Transverse colon (tissue), 4 donors: ENCODE measurements around the gene MAP4K1. TPM values are rescaled to one million over a fixed set of nuclear protein-coding genes. Genes with fewer than 3 reads are reported as not detected.

ENCODE experiments used
- DNase-seq: peaks from one replicate; pipeline ENCODE4 v3.0.0-alpha.2; 2019
- H3K27ac ChIP-seq, 4 donors: fragments of 200-600 bp; sonication (generic); 2 replicates each; pipeline ENCODE4 v1.5.1; 2016 to 2018; ENCODE audit warnings: inconsistent platforms in 4 of 4
- H3K27me3 ChIP-seq: fragments of 200-600 bp; sonication (generic); 2 replicates; pipeline ENCODE4 v1.5.1; 2017; ENCODE audit warnings: inconsistent platforms
- H3K36me3 ChIP-seq, 4 donors: fragments of 200-600 bp; sonication (generic); 2 replicates each; pipeline ENCODE4 v1.5.1; 2017 to 2019; ENCODE audit warnings: inconsistent platforms in 4 of 4
- H3K4me1 ChIP-seq, 4 donors: fragments of 200-600 bp; sonication (generic); 2 replicates each; pipeline ENCODE4 v1.5.1; 2017 to 2020; ENCODE audit warnings: inconsistent platforms in 4 of 4
- H3K4me3 ChIP-seq, 4 donors: fragments of 200-600 bp; sonication (generic); 1 replicate in 1 of 4; 2 replicates in 3 of 4; pipeline versions ENCODE4 v1.5.1 to v1.6.1; 2017 to 2019; ENCODE audit warnings: inconsistent platforms in 4 of 4
- H3K9me3 ChIP-seq, 2 donors: fragments of 200-600 bp; sonication (generic); 2 replicates each; pipeline ENCODE4 v1.5.1; 2017 to 2019; ENCODE audit warnings: inconsistent platforms in 2 of 2
- EP300 ChIP-seq: sonication (generic); formaldehyde crosslinking; IDR thresholded peaks from one replicate; pipeline ENCODE4 v1.6.1; 2017; ENCODE audit warnings: antibody characterized with exemption, low read depth
- POLR2A ChIP-seq: fragments of 450-650 bp; IDR thresholded peaks from one replicate; pipeline ENCODE4 v1.6.1; 2016; ENCODE audit warnings: antibody characterized with exemption, mild to moderate bottlenecking, moderate library complexity
- POLR2AphosphoS5 ChIP-seq, 3 donors: sonication (generic); formaldehyde crosslinking; IDR thresholded peaks; one replicate each; pipeline ENCODE4 v1.6.1; 2016; ENCODE audit warnings: antibody characterized with exemption in 3 of 3
- WGBS, 2 donors: methylation state at CpG; one replicate each; pipeline ENCODE4 v1.1.5; 2018; ENCODE audit warnings: low coverage in 1 of 2; 5-methylcytosine and 5-hydroxymethylcytosine counted together
- in situ Hi-C, 4 donors: fragments of 200-750 bp; cut with MboI; loops; one replicate each; pipeline versions ENCODE4 v1.15.0 to v1.15.1; 2017; ENCODE audit warnings: low sequenced_read_pairs in 3 of 4, low pct_ligation_motif_present in 1 of 4, low pct_unique_long_range_greater_than_20kb in 1 of 4
- intact Hi-C: fragments of 100-400 bp; cut with DNase I; formaldehyde crosslinking; loops from one replicate; pipeline ENCODE4 v1.15.1; 2023; ENCODE audit warnings: low total_unique reads
- total RNA-seq, 4 donors: library from RNA; depleted of rRNA; stranded (reverse); fragments of >200 nt; gene quantifications; one replicate each; pipeline ENCODE4 v1.1.0, GENCODE V29; 2016
- TF ChIP-seq, protein P1 (sequence below), 5 experiments: fragments of 200-600 bp in 3 of 5; fragments of 450-650 bp in 2 of 5; sonication (generic) in 3 of 5; IDR thresholded peaks; 1 replicate in 2 of 5; 2 replicates in 3 of 5; pipeline ENCODE4 v1.5.1; 2016 to 2017; ENCODE audit warnings: antibody characterized with exemption in 5 of 5, inconsistent platforms in 3 of 5, mild to moderate bottlenecking in 2 of 5, moderate library complexity in 1 of 5

Gene MAP4K1
- total RNA-seq, 4 donors from 2014 or later: 4.0 to 49.0 (median 11.1) TPM; not detected in 1

DNA sequence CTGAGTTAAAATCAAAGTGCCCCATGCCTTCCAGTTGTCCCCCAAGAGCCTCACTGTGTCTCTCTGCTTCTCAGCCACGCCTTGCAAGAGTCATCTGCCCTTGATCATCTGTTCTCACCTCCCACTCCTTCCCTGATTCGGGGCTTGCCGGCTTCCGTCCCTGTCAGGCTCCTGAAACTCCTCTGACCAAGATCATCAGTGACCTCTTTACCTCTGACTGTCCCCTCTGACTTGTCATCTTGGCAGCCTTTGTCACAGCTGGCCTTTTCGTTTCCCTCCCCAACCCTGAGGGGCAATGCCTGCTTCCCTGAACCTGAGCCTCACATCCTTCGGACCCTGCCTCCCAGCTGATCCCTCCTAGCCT lies 66.3 kb downstream of the MAP4K1 start:
- WGBS, 2 donors: 61 to 77% methylated on average over 5 to 6 of the region's 6 CpGs
- no peak for DNase-seq
- Histone ChIP-seq H3K27ac (no peak overlapping the region), H3K9me3 (no peaks in the 10 kb centered on the region), H3K27me3 (peaks cover 10% of the 10 kb centered on the region), H3K36me3 (no peaks in the 10 kb centered on the region), H3K4me1 (no peaks in the 10 kb centered on the region), H3K4me3 (no peak overlapping the region)
- intact Hi-C loops (no loop called here), in situ Hi-C loops (no loop called here)
- TF ChIP-seq POLR2A: no peak
- TF ChIP-seq, protein P1, sequence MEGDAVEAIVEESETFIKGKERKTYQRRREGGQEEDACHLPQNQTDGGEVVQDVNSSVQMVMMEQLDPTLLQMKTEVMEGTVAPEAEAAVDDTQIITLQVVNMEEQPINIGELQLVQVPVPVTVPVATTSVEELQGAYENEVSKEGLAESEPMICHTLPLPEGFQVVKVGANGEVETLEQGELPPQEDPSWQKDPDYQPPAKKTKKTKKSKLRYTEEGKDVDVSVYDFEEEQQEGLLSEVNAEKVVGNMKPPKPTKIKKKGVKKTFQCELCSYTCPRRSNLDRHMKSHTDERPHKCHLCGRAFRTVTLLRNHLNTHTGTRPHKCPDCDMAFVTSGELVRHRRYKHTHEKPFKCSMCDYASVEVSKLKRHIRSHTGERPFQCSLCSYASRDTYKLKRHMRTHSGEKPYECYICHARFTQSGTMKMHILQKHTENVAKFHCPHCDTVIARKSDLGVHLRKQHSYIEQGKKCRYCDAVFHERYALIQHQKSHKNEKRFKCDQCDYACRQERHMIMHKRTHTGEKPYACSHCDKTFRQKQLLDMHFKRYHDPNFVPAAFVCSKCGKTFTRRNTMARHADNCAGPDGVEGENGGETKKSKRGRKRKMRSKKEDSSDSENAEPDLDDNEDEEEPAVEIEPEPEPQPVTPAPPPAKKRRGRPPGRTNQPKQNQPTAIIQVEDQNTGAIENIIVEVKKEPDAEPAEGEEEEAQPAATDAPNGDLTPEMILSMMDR (IDR thresholded peaks at IDR 0.05): no peak

DNA sequence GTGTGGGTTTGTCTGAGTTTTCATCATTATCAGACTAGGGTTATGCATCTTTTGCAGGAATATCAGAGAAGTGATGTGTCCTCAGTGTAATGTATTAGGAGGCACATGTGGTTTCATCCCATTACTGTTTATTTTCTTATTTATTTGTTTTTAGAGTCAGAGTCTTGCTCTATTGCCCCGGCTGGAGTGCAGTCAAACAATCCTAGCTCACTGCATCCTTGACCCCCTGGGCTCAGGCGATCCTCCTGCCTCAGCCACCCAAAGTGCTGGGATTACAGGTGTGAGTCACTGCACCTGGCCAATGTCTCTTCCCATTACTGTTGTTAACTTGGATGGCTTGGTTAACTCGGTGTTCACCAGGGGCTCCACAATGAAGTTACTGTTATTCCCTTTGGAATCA lies 67.4 kb downstream of the MAP4K1 start:
- no peak for DNase-seq
- Histone ChIP-seq H3K36me3 (no peaks in the 10 kb centered on the region), H3K4me1 (no peaks in the 10 kb centered on the region), H3K4me3 (no peak overlapping the region), H3K27me3 (peaks cover 10% of the 10 kb centered on the region), H3K27ac (no peak overlapping the region), H3K9me3 (no peaks in the 10 kb centered on the region)
- TF ChIP-seq POLR2A (no peak), EP300 (no peak), POLR2AphosphoS5 (IDR thresholded peaks at IDR 0.05) (no peak)
- TF ChIP-seq, protein P1 (IDR thresholded peaks at IDR 0.05): no peak
- in situ Hi-C loops: no loop called here
- intact Hi-C loops: no loop called here
- WGBS, 2 donors: 64% methylated on average over 3 of the region's 3 CpGs; no CpG with 5 or more reads in 1 of the 2 donors

DNA sequence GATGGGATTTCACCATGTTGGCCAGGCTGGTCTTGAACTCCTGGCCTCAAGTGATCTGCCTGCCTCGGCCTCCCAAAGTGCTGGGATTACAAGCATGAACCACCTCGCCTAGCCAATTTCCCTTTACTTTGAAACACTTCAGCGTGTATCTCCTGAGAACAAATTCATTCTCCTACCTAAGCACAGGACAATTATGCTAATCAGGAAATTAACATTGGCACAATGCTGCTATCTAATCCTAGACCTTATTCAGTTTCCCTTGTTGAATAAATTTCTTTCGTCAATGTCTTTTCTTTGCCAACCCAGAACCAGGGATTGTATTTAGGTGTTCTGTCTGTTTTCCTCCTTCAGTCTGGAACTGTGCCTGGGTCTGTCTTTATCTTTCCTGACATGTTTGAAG lies 67.8 kb downstream of the MAP4K1 start:
- Histone ChIP-seq H3K9me3 (no peaks in the 10 kb centered on the region), H3K4me3 (no peak overlapping the region), H3K36me3 (no peaks in the 10 kb centered on the region), H3K27me3 (peaks cover 10% of the 10 kb centered on the region), H3K4me1 (peaks cover 0 to under 1% (median 0%) of the 10 kb centered on the region in 4 donors), H3K27ac (no peak overlapping the region)
- intact Hi-C loops (no loop called here), in situ Hi-C loops (loop anchor here in 2 of 4 donors (10.0 to 25.0 kb wide), 3 partner anchors 65 to 387 kb away; partner anchors contain the start of genes EIF3K (in 1 of the 2), MAP4K1 (in 1 of the 2), MRPS12 (in 1 of the 2) and SARS2 (in 1 of the 2))
- TF ChIP-seq POLR2A: no peak
- no peak for TF ChIP-seq EP300
- no peak for TF ChIP-seq POLR2AphosphoS5 (IDR thresholded peaks at IDR 0.05)
- TF ChIP-seq, protein P1 (IDR thresholded peaks at IDR 0.05): no peak
- no peak for DNase-seq
- WGBS, 2 donors: 65 to 76% methylated on average over 3 to 4 of the region's 4 CpGs

DNA sequence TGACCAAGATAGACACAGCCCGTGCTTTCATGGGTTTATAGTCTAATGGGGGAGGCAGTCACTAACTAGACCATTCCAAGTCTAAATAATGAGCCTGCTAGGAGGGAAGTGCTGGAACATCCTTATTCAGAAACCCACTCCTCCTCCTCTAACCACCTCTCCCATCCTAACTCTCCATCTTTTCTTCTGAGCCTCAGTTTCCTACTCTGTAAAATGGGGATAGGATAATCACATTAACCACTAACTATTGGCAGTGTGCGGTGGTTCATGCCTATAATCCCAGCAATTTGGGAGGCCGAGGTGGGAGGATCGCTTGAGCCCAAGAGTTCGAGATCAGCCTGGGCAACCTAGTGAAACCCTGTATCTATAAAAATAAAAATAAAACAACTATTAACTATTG lies 68.7 kb downstream of the MAP4K1 start:
- DNase-seq: no peak
- Histone ChIP-seq H3K4me1 (peaks cover 0 to 9% (median 0%) of the 10 kb centered on the region in 4 donors), H3K9me3 (no peaks in the 10 kb centered on the region), H3K27ac (no peak overlapping the region), H3K27me3 (peaks cover 7% of the 10 kb centered on the region), H3K36me3 (no peaks in the 10 kb centered on the region), H3K4me3 (no peak overlapping the region)
- in situ Hi-C loops (loop anchor here in 2 of 4 donors (10.0 to 25.0 kb wide), 3 partner anchors 66 to 388 kb away; partner anchors contain the start of genes EIF3K (in 1 of the 2), MAP4K1 (in 1 of the 2), MRPS12 (in 1 of the 2) and SARS2 (in 1 of the 2)), intact Hi-C loops (no loop called here)
- 85 to 95% methylated on average over 5 of the region's 5 CpGs for WGBS, 2 donors
- TF ChIP-seq EP300 (no peak), POLR2A (no peak), POLR2AphosphoS5 (IDR thresholded peaks at IDR 0.05) (no peak)
- TF ChIP-seq, protein P1 (IDR thresholded peaks at IDR 0.05): no peak
